SIG-M5 treated with dmso at 0.1 percent for 504 hours (cell line): ENCODE data around the gene CYP2D6.
A peak's percentile ranks its signal among the peaks of the same experiment; 100 is the strongest.

ENCODE experiments used
- DNase-seq: peaks from one replicate; lab custom pipeline; 2025; ENCODE audit not compliant: unreplicated experiment; lab: John Stamatoyannopoulos, UW

Gene CYP2D6

GRCh38 chr22:42090596-42091454 lies 39.8 kb downstream of the CYP2D6 start, which contains the start of gene NDUFA6:
Gene NDUFA6, minus strand, starts transcription at chr22:42090772. Its CDS starts 28 bp downstream, at chr22:42090744.
- DNase-seq: peak; percentile 97

- DNase-seq: no peak
Measured at GRCh38 chr22:42086051-42086450, 44.6 kb downstream of the CYP2D6 start.

DNA sequence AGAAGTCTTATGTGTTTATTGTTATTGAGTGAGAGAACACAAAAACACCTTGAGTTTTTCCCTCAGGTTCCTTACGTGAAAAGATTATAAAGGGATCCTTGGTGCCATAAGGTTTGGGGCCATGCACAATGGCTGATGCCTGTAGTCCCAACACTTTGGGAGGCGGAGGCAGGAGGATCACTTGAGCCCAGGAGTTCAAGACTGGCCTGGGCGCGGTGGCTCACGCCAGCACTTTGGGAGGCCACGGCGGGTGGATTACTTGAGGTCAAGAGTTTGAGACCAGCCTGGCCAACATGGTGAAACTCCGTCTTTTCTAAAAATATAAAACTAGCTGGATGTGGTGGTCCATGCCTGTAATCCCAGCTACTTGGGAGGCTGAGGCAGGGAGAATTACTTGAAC lies 45.7 kb downstream of the CYP2D6 start:
- DNase-seq: no peak

DNA sequence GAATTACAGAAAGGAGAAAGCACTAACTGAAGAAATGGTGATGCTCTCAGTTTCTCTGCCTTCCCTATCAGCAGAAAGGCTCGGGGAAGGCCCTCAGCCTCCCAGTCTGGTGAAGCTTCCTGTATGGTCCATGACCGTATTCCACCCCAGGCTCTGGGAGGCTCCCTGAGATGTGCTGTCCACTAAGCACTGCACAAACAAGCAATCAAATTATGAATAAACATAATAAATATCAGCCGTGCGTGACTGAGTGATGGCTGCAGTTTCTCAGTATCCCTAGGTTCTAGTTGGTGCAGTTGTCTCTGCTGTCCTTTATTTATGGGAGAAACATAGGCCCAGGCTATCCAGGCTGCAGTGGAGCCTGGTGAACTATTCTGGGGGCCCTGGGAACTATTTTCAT lies 47.5 kb downstream of the CYP2D6 start:
- no peak for DNase-seq

GRCh38 chr22:42080287-42080686 lies 50.3 kb downstream of the CYP2D6 start:
- DNase-seq: no peak

- DNase-seq: peak; percentile 94
Measured at GRCh38 chr22:42079319-42080251, 51.0 kb downstream of the CYP2D6 start, which contains the start of gene SMDT1. Gene SMDT1, plus strand, starts transcription at chr22:42079700. Its CDS starts 69 bp downstream, at chr22:42079769.

DNA sequence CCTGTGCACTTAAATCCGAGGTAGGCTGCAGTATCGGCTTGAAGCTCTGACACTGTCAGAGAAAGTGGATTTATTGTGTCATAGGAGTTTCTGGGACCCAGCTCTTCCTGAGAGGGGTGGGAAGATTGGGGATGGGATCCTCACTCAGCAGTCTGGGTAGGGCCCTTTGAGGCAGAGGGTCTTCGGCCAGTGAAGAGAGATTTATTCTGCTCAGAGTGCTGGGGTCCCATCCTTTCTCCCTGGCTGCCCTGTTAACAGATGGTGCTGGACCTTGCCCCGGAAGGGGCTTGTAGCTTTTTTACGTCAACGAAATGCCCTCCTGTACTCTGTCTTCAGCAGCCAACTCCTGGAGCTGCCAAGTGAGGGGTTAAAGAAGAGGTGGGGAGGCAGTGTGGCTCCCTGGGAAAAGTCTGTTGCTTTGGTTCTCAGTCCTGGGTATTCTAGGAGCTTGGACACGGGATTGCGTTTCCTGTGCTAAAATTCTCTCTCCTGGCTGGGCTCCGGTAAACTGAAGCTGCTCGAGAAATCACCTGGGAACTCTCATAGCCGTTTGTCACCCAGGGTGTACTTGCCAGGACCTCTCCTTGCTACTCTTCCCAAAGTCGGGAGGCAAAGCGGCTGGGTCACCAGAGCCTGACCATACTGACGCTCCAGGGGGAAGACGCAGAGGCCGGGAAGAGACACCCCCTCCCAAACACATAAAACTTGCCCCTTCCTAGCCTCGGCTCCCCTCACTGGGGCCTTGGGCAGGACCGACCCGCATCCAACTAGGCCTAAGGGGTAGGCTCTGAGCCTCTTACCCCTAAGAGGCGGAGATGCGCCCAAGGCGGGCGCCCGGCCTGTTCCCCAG lies 51.9 kb downstream of the CYP2D6 start:
- no peak for DNase-seq

- DNase-seq: no peak
Measured at GRCh38 chr22:42077486-42078125, 53.0 kb downstream of the CYP2D6 start.

DNA sequence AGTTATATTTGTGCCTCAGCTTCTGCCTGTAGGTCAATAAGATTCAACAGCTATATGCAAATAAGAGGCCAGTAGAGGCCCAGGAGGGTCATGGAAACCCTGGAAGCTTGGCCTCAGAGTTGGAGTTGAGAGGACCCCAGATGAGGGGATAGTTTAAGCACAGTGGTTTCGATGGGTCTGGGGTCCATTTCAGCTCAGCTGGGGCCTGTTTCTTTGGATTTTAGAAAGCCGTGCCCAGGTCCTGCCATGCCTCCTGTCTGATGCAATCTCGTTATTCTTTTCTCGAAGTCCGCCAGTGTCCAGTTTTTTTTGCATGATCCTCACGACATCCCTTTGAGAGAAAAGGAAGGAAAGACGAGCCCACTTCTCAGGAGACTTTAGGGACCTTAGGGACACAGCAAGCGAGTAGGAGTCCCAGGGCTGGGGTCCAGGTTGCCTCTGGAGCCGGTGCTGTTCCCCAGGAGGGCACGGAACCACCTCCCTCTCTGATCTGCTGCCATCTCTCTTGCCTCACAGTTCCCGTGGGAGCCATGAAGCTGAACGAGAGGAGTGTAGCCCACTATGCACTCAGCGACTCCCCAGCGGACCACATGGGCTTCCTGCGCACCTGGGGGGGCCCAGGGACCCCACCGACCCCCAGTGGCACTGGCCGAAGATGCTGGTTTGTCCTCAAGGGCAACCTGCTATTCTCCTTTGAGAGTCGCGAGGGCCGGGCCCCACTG lies 53.7 kb downstream of the CYP2D6 start:
- DNase-seq: no peak
